ENCODE results near the gene COMMD2. TPM values are rescaled to one million over a fixed set of nuclear protein-coding genes. Genes with fewer than 3 reads are reported as not detected.

COMMD2 gene
- total RNA-seq, 1 donor from 2014 or later: 60.8 TPM

DNA sequence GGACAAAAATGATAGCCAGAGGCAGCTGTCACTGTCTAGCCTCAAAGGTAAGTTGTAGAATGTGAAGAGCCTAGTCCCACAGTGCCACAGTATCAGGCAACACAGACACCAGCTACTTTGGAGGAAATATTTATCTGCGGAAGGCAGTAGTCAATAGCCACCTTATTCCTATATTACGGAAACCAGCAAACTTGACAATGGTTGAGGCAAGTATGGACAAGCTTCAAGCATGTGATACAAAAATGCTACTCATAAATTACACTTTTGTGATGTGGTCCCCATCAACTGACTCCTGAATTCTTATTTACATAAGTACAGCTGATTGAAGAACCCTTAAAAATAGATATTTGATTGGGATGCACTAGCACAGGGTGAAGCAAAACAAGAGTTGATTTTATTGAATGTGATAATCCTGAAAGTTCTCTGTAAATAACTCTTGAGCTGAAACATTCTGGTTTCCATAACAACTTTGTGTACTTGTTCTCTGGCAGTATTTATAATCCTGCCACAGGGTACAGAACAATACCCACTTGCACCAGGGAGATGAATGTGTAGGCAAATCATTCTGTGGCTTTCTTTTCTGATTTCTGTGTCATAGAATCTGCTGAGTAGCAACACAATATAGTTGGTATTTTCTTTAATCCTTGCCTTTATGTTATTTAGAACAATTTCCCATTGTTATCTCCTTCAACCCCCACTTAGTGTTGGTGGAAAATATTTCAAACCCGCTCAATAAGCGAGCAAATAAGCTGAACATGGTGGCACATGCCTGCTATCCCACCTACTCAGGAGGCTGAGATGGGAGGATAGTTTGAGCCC is 40.4 kb upstream of the COMMD2 start, which contains the start of gene ANKUB1:
ANKUB1 (minus strand) TSS at position 103 of the 819 bp plus-strand sequence. CDS start 188 bp downstream, outside the sequence.
- H3K27me3 Mint-ChIP-seq: no peaks in the 10 kb centered on the region
- no peaks in the 10 kb centered on the region for H3K36me3 Mint-ChIP-seq (ENCODE audit: insufficient read depth)
- TF ChIP-seq CTCF (IDR thresholded peaks at IDR 0.05; ENCODE audit: unreplicated experiment): no peak
- no peak for DNase-seq (ENCODE audit: low spot score, unreplicated experiment)
- no peak within 1 kb of the TSS for H3K4me3 Mint-ChIP-seq (ENCODE audit: low read depth)
- H3K27ac Mint-ChIP-seq: no peak within 1 kb of the TSS
- H3K9me3 Mint-ChIP-seq (ENCODE audit: low read depth): no peaks in the 10 kb centered on the region
- peaks cover 16% of the 10 kb centered on the region for H3K4me1 Mint-ChIP-seq (ENCODE audit: low read depth)

DNA sequence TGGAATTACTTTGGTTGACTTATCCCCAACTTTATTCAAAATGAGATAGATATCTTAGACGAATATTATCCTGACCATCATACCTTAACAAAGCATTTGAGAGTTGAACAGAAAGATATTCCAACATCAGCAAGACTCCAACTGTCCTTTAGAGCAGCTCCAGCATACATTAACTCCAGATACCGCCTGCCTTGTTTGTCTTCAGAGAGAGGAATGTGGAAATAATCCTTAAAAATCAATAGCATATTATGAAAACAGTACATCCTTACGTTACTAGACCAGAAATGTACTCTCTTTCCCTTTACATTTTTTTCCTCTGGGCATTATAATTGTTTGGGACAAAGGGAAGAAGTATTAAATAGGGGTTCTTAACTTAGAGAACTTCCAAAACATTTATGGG is 38.4 kb upstream of the COMMD2 start:
- Mint-ChIP-seq H3K36me3 (ENCODE audit: insufficient read depth) (no peaks in the 10 kb centered on the region), H3K9me3 (ENCODE audit: low read depth) (peaks cover 4% of the 10 kb centered on the region), H3K27me3 (no peaks in the 10 kb centered on the region), H3K4me1 (ENCODE audit: low read depth) (peaks cover 16% of the 10 kb centered on the region), H3K4me3 (ENCODE audit: low read depth) (no peak overlapping the region), H3K27ac (no peak overlapping the region)
- no peak for DNase-seq (ENCODE audit: low spot score, unreplicated experiment)
- no peak for TF ChIP-seq CTCF (IDR thresholded peaks at IDR 0.05; ENCODE audit: unreplicated experiment)

GRCh38 chr3:149790268-149790667 is 38.0 kb upstream of the COMMD2 start:
- H3K27ac Mint-ChIP-seq: no peak overlapping the region

GRCh38 chr3:149784064-149784704 is 31.9 kb upstream of the COMMD2 start:
- Mint-ChIP-seq H3K9me3 (ENCODE audit: low read depth) (peaks cover 4% of the 10 kb centered on the region), H3K27me3 (no peaks in the 10 kb centered on the region), H3K27ac (no peak overlapping the region), H3K4me3 (ENCODE audit: low read depth) (no peak overlapping the region), H3K4me1 (ENCODE audit: low read depth) (no peaks in the 10 kb centered on the region), H3K36me3 (ENCODE audit: insufficient read depth) (no peaks in the 10 kb centered on the region)
- no peak for DNase-seq (ENCODE audit: low spot score, unreplicated experiment)
- TF ChIP-seq CTCF (IDR thresholded peaks at IDR 0.05; ENCODE audit: unreplicated experiment): no peak

More at GRCh38 chr3:149790268-149790667, 38.0 kb upstream of the COMMD2 start:
- Mint-ChIP-seq H3K9me3 (ENCODE audit: low read depth) (peaks cover 4% of the 10 kb centered on the region), H3K27me3 (no peaks in the 10 kb centered on the region), H3K4me3 (ENCODE audit: low read depth) (no peak overlapping the region), H3K36me3 (ENCODE audit: insufficient read depth) (no peaks in the 10 kb centered on the region), H3K4me1 (ENCODE audit: low read depth) (peaks cover 16% of the 10 kb centered on the region)
- no peak for TF ChIP-seq CTCF (IDR thresholded peaks at IDR 0.05; ENCODE audit: unreplicated experiment)
- no peak for DNase-seq (ENCODE audit: low spot score, unreplicated experiment)

DNA sequence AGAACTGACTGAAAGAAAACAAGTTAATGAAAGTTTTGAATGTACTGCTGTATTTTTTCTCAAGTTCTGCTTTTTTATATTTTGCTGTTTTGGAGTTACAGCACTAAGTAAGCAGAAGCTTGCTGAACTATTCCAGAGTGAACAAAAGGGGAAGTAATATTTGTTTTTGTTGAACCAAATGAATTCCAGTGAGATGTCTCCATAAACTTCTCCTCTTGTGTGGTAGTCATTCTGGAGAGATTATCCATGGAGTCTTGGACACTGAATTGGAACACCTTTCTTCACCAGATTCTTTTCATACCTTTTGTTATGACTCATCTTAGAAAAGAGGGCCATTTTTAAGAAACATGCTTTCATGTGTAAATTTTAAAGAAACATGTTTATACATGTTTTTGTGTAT is 31.3 kb upstream of the COMMD2 start:
- Mint-ChIP-seq H3K36me3 (ENCODE audit: insufficient read depth) (no peaks in the 10 kb centered on the region), H3K27me3 (no peaks in the 10 kb centered on the region), H3K4me3 (ENCODE audit: low read depth) (no peak overlapping the region), H3K27ac (no peak overlapping the region), H3K9me3 (ENCODE audit: low read depth) (peaks cover 4% of the 10 kb centered on the region), H3K4me1 (ENCODE audit: low read depth) (no peaks in the 10 kb centered on the region)
- no peak for TF ChIP-seq CTCF (IDR thresholded peaks at IDR 0.05; ENCODE audit: unreplicated experiment)
- DNase-seq (ENCODE audit: low spot score, unreplicated experiment): no peak

Data from progenitor cell of endocrine pancreas (in vitro differentiated cells).